ENCODE measurements around the gene LRRC45. TPM values are rescaled to one million over a fixed set of nuclear protein-coding genes. Genes with fewer than 3 reads are reported as not detected.
A peak's percentile ranks its signal among the peaks of the same experiment; 100 is the strongest.
"Not testable (repeated sequence)": the region's sequence is repeated elsewhere in the genome, so short reads cannot be mapped to it uniquely, and the experiment has no call there.

Gene LRRC45
- 8.4 TPM for polyA plus RNA-seq (ENCODE audit: insufficient read length)

- DNase-seq (ENCODE audit: low read depth) = peak; percentile 95
Measured at GRCh38 chr17:82022981-82023446, at the start of gene LRRC45. TSS of gene LRRC45 (plus strand) at chr17:82023305. CDS start at chr17:82023644, 339 bp downstream.

GRCh38 chr17:81973432-81973831 lies 49.7 kb upstream of the LRRC45 start:
- no peak for DNase-seq (ENCODE audit: low read depth)

GRCh38 chr17:81976332-81977210 lies 46.5 kb upstream of the LRRC45 start:
- no peak for DNase-seq (ENCODE audit: low read depth)

- DNase-seq (ENCODE audit: low read depth) = peak; percentile 63
Measured at GRCh38 chr17:81977211-81977808, 45.8 kb upstream of the LRRC45 start, which contains the start of gene ASPSCR1. TSS of gene ASPSCR1 (plus strand) at chr17:81977629. CDS start at chr17:81977647, 18 bp downstream.

- no peak for DNase-seq (ENCODE audit: low read depth)
Measured at GRCh38 chr17:81978524-81979298, 44.4 kb upstream of the LRRC45 start.

- DNase-seq (ENCODE audit: low read depth) = no peak
Measured at GRCh38 chr17:81980122-81980521, 43.0 kb upstream of the LRRC45 start.

- no peak for DNase-seq (ENCODE audit: low read depth)
Measured at GRCh38 chr17:81980707-81981343, 42.3 kb upstream of the LRRC45 start.

GRCh38 chr17:81981511-81981910 lies 41.6 kb upstream of the LRRC45 start:
- not testable (repeated sequence) for DNase-seq (ENCODE audit: low read depth)

- DNase-seq (ENCODE audit: low read depth) = no peak
Measured at GRCh38 chr17:81983011-81983638, 40.0 kb upstream of the LRRC45 start.

- no peak for DNase-seq (ENCODE audit: low read depth)
Measured at GRCh38 chr17:81983639-81984373, 39.3 kb upstream of the LRRC45 start.

GRCh38 chr17:81984773-81985410 lies 38.2 kb upstream of the LRRC45 start:
- no peak for DNase-seq (ENCODE audit: low read depth)

GRCh38 chr17:81986606-81987005 lies 36.5 kb upstream of the LRRC45 start:
- DNase-seq (ENCODE audit: low read depth) = no peak

GRCh38 chr17:81987161-81987770 lies 35.8 kb upstream of the LRRC45 start:
- no peak for DNase-seq (ENCODE audit: low read depth)

- DNase-seq (ENCODE audit: low read depth) = no peak
Measured at GRCh38 chr17:81990836-81991683, 32.0 kb upstream of the LRRC45 start.

GRCh38 chr17:81991684-81992305 lies 31.3 kb upstream of the LRRC45 start:
- no peak for DNase-seq (ENCODE audit: low read depth)

GRCh38 chr17:81992306-81993102 lies 30.6 kb upstream of the LRRC45 start:
- DNase-seq (ENCODE audit: low read depth) = no peak

Data from forelimb muscle (tissue), 1 donor.